Activated CD4-positive, alpha-beta T cell treated with anti-CD3 and anti-CD28 coated beads for 36 hours (primary cell): Measurements from ENCODE around the gene LDLRAD4. TPM values are rescaled to one million over a fixed set of nuclear protein-coding genes. Genes with fewer than 3 reads are reported as not detected.

ENCODE experiments used
- ATAC-seq: fragments of 200-7000 bp; cut with Tn5 transposase; one replicate; pipeline ENCODE4 v1.10.0; 2021; ENCODE audit warnings: mild to moderate bottlenecking, moderate library complexity
- CTCF ChIA-PET: fragments of 350-600 bp; sonication (Branson Sonifier 250); formaldehyde crosslinking; loops from one replicate; lab custom pipeline; 2021; ENCODE audit warnings: antibody characterized with exemption; lab: Charles Lee
- POLR2A ChIA-PET: fragments of 350-600 bp; sonication (Branson Sonifier 250); formaldehyde crosslinking; loops from one replicate; lab custom pipeline; 2021; ENCODE audit warnings: antibody characterized with exemption, inconsistent platforms; lab: Charles Lee
- DNase-seq: peaks from one replicate; pipeline ENCODE4 v3.0.0-alpha.2; 2020
- H3K27ac Mint-ChIP-seq: one replicate; pipeline ENCODE4 v1.8.0; 2021; ENCODE audit warnings: mixed read lengths
- H3K27me3 Mint-ChIP-seq: one replicate; pipeline ENCODE4 v1.8.0; 2021; ENCODE audit warnings: mixed read lengths
- H3K36me3 Mint-ChIP-seq: one replicate; pipeline ENCODE4 v1.8.0; 2021; ENCODE audit warnings: low read depth, mixed read lengths
- H3K4me1 Mint-ChIP-seq: one replicate; pipeline ENCODE4 v1.8.0; 2021; ENCODE audit warnings: mixed read lengths
- H3K4me3 Mint-ChIP-seq: one replicate; pipeline ENCODE4 v1.8.0; 2021; ENCODE audit warnings: mild to moderate bottlenecking, moderate library complexity, mixed read lengths
- H3K9me3 Mint-ChIP-seq: one replicate; pipeline ENCODE4 v1.8.0; 2021; ENCODE audit warnings: low read depth, mixed read lengths
- intact Hi-C, 2 experiments: fragments of 100-400 bp; cut with DNase I in 1 of 2; cut with micrococcal nuclease in 1 of 2; formaldehyde crosslinking; loops; one replicate each; pipeline versions ENCODE4 v1.14.2 to v1.15.1; 2022 to 2024; cut with DNase I, micrococcal nuclease
- total RNA-seq, 2 experiments: library from RNA; stranded (reverse); gene quantifications; one replicate each; pipeline ENCODE4 v1.2.3, GENCODE V29; 2021

The LDLRAD4 gene
- total RNA-seq, 2 experiments from 2014 or later = 29.3 to 32.2 TPM

DNA sequence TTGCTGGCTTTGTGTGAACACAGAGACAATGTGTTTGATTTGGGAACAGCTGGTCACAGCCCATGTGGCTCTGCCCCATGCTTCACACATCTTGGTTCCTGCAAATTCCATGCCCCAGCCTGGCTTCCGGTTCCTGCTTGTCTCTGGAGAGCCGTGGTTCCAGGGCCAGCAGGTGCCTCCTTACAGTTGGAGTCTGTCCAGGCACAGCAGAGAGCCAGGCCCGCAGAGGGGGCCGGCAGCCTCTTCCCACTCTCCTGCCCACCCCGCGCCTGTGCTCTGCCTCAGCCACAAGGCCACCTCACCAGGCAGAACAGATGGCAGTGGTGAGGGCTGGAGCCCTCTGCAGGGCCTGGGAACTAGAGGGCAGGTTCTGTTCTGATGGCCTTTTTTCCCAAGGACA is 81.5 kb downstream of the LDLRAD4 start:
- ATAC-seq (no peak), DNase-seq (no peak)
- H3K27me3 Mint-ChIP-seq = no peaks in the 10 kb centered on the region
- peaks cover 23% of the 10 kb centered on the region for H3K4me1 Mint-ChIP-seq
- peaks cover 2% of the 10 kb centered on the region for H3K36me3 Mint-ChIP-seq
- no peak overlapping the region for H3K27ac Mint-ChIP-seq
- POLR2A ChIA-PET = no interaction called here
- H3K4me3 Mint-ChIP-seq = no peak overlapping the region
- intact Hi-C loops = no loop called here
- CTCF ChIA-PET = no interaction called here
- peaks cover 3% of the 10 kb centered on the region for H3K9me3 Mint-ChIP-seq

GRCh38 chr18:13300796-13301195 is 82.2 kb downstream of the LDLRAD4 start:
- no peak for DNase-seq
- peaks cover 8% of the 10 kb centered on the region for H3K9me3 Mint-ChIP-seq
- peaks cover 23% of the 10 kb centered on the region for H3K4me1 Mint-ChIP-seq
- ATAC-seq = no peak
- CTCF ChIA-PET = no interaction called here
- H3K27ac Mint-ChIP-seq = no peak overlapping the region
- intact Hi-C loops = no loop called here
- H3K4me3 Mint-ChIP-seq = no peak overlapping the region
- POLR2A ChIA-PET = interaction anchor here (0.6 kb wide), 1 partner anchor 9 kb away, joined by 3 read pairs; no protein-coding TSS in a partner anchor
- H3K36me3 Mint-ChIP-seq = peaks cover 3% of the 10 kb centered on the region
- H3K27me3 Mint-ChIP-seq = no peaks in the 10 kb centered on the region

DNA sequence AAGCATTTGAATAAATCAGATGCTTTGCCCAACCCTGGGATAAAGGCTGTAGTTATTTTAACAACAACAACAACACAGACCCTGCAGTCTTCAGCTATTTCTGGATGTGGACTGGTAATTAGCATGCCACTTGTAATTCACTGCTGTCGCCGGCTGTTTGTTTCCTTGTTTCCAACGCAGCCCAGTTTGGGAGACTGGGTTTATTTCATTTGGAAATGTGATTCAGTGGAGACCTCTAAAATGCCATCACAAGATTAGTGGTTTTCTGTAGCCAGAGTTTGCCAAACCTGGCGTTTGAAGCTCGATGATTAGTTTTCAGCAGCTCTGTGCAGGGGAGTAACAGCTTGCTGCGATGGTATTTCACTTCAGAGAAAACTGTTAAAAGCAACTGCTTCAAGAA is 83.5 kb downstream of the LDLRAD4 start:
- H3K36me3 Mint-ChIP-seq = peaks cover 3% of the 10 kb centered on the region
- CTCF ChIA-PET = no interaction called here
- H3K4me3 Mint-ChIP-seq = no peak overlapping the region
- POLR2A ChIA-PET = no interaction called here
- peaks cover 9% of the 10 kb centered on the region for H3K9me3 Mint-ChIP-seq
- peaks cover 19% of the 10 kb centered on the region for H3K4me1 Mint-ChIP-seq
- intact Hi-C loops = no loop called here
- ATAC-seq (no peak), DNase-seq (no peak)
- H3K27me3 Mint-ChIP-seq = no peaks in the 10 kb centered on the region
- no peak overlapping the region for H3K27ac Mint-ChIP-seq

DNA sequence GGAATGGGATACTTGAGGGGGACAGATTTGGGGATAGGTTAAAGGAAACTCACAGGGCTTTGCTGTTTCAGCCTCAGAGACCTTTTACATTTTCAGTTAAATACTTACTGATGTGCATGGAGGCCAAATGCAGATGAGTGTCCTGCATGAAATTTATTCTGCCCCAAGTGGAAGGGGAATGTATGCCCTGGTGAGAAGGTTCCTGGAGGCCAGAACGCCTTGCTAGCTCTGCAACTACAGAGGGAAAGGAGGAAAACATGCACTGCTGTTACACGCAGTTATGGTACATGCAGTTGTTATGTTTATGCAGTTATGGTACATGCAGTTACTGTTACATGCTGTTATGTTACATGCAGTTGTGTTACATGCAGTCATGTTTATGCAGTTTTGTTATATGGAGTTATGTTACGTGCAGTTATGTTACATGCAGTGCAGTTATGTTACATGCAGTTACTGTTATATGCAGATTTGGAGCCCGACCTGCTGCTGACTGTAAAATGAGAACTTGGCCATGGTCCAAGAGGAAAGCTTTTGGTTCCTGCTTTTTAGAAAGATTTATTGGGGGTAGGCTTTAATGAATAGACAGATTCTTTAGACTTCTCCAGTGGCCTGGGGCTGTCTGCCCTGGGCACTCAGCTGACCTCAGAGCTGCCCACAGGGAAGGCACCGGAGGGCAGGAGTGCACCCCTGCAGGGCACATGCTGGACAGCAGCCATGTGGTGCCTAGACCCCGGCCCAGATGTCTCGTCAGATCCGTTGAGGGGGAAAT is 84.1 kb downstream of the LDLRAD4 start:
- peaks cover 9% of the 10 kb centered on the region for H3K9me3 Mint-ChIP-seq
- H3K36me3 Mint-ChIP-seq = peaks cover 3% of the 10 kb centered on the region
- no peaks in the 10 kb centered on the region for H3K27me3 Mint-ChIP-seq
- no peak for ATAC-seq
- H3K4me3 Mint-ChIP-seq = no peak overlapping the region
- intact Hi-C loops = no loop called here
- peaks cover 19% of the 10 kb centered on the region for H3K4me1 Mint-ChIP-seq
- DNase-seq = no peak
- CTCF ChIA-PET = interaction anchor here (1.2 kb wide), 1 partner anchor 50 kb away, joined by 5 read pairs; no protein-coding TSS in a partner anchor
- POLR2A ChIA-PET = no interaction called here
- H3K27ac Mint-ChIP-seq = no peak overlapping the region

GRCh38 chr18:13303756-13304364 is 85.3 kb downstream of the LDLRAD4 start:
- intact Hi-C loops = no loop called here
- ATAC-seq (no peak), DNase-seq (no peak)
- peaks cover 3% of the 10 kb centered on the region for H3K36me3 Mint-ChIP-seq
- H3K4me3 Mint-ChIP-seq = no peak overlapping the region
- H3K27me3 Mint-ChIP-seq = no peaks in the 10 kb centered on the region
- H3K4me1 Mint-ChIP-seq = peaks cover 28% of the 10 kb centered on the region
- no peak overlapping the region for H3K27ac Mint-ChIP-seq
- ChIA-PET CTCF (interaction anchor here (0.6 to 1.2 kb wide), 3 partner anchors 49 to 251 kb away, joined by 3 to 5 read pairs (median 3); no protein-coding TSS in a partner anchor), POLR2A (interaction anchor here (0.6 kb wide), 1 partner anchor 62 kb away, joined by 3 read pairs; no protein-coding TSS in a partner anchor)
- peaks cover 9% of the 10 kb centered on the region for H3K9me3 Mint-ChIP-seq

GRCh38 chr18:13305301-13305700 is 86.7 kb downstream of the LDLRAD4 start:
- Mint-ChIP-seq H3K36me3 (peaks cover 3% of the 10 kb centered on the region), H3K9me3 (peaks cover 9% of the 10 kb centered on the region), H3K27ac (no peak overlapping the region), H3K4me1 (peaks cover 36% of the 10 kb centered on the region), H3K27me3 (no peaks in the 10 kb centered on the region), H3K4me3 (no peak overlapping the region)
- intact Hi-C loops = no loop called here
- DNase-seq (no peak), ATAC-seq (no peak)
- ChIA-PET CTCF (no interaction called here), POLR2A (no interaction called here)

GRCh38 chr18:13306583-13306982 is 88.0 kb downstream of the LDLRAD4 start:
- no peak overlapping the region for H3K27ac Mint-ChIP-seq
- H3K27me3 Mint-ChIP-seq = no peaks in the 10 kb centered on the region
- POLR2A ChIA-PET = no interaction called here
- no peak overlapping the region for H3K4me3 Mint-ChIP-seq
- no peak for DNase-seq
- CTCF ChIA-PET = interaction anchor here (1.2 to 1.3 kb wide), 2 partner anchors 9 to 91 kb away, joined by 3 read pairs; no protein-coding TSS in a partner anchor
- no peak for ATAC-seq
- peaks cover 4% of the 10 kb centered on the region for H3K36me3 Mint-ChIP-seq
- peaks cover 9% of the 10 kb centered on the region for H3K9me3 Mint-ChIP-seq
- intact Hi-C loops = no loop called here
- H3K4me1 Mint-ChIP-seq = peaks cover 36% of the 10 kb centered on the region

GRCh38 chr18:13308369-13308768 is 89.8 kb downstream of the LDLRAD4 start:
- ChIA-PET POLR2A (no interaction called here), CTCF (interaction anchor here (0.6 to 0.7 kb wide), 2 partner anchors 15 to 513 kb away, joined by 3 to 5 read pairs; no protein-coding TSS in a partner anchor)
- DNase-seq = peak; percentile 39
- Mint-ChIP-seq H3K27ac (peak overlapping the region; percentile 48), H3K4me1 (peaks cover 33% of the 10 kb centered on the region), H3K36me3 (peaks cover 4% of the 10 kb centered on the region), H3K9me3 (peaks cover 9% of the 10 kb centered on the region), H3K4me3 (no peak overlapping the region), H3K27me3 (no peaks in the 10 kb centered on the region)
- intact Hi-C loops = no loop called here
- peak; percentile 61 for ATAC-seq

DNA sequence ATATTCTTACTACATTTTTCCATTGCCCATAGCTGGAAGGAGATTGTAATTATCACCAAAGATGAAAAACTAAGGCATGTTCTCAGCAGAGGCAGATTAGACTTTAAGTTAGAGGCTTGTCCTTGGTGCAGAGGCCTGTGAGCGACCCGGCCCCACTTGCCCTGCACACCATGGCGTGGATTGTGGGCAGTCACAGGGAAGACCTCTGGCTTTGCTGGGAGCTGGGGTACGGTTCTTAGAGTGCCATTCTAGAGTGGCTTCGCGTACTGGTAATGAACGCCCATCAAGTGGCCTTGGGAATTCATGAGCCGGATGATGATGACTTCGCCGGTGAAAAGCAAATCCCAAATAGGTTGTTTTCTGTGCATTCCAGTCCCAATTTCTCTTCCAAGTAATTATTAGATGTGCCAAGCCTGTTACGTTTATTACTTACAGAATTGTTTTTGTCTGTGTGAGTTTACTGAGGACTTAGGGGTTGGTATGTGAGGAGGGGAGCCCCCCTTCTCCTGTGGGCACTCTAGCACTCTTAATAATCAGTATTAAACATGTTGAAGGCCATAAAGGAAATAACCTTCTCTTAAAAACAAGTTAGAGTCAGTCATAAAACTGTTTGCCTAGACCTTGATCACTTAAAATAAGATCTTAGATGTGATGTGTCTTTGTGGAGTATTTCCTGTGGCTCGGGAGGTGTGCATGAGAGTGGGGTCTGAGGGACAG is 90.6 kb downstream of the LDLRAD4 start:
- H3K9me3 Mint-ChIP-seq = peaks cover 9% of the 10 kb centered on the region
- DNase-seq (no peak), ATAC-seq (no peak)
- no peaks in the 10 kb centered on the region for H3K27me3 Mint-ChIP-seq
- H3K36me3 Mint-ChIP-seq = peaks cover 4% of the 10 kb centered on the region
- no peak overlapping the region for H3K4me3 Mint-ChIP-seq
- peaks cover 38% of the 10 kb centered on the region for H3K4me1 Mint-ChIP-seq
- intact Hi-C loops = no loop called here
- H3K27ac Mint-ChIP-seq = no peak overlapping the region
- ChIA-PET POLR2A (interaction anchor here (0.6 kb wide), 1 partner anchor 8 kb away, joined by 3 read pairs; no protein-coding TSS in a partner anchor), CTCF (interaction anchor here (0.6 kb wide), 1 partner anchor 512 kb away, joined by 3 read pairs; no protein-coding TSS in a partner anchor)

- intact Hi-C loops = loop anchor here in 1 of 2 experiments (5.0 kb wide), 1 partner anchor 43 kb away; no protein-coding TSS in a partner anchor
- ChIA-PET CTCF (no interaction called here), POLR2A (interaction anchor here (0.6 kb wide), 2 partner anchors 9 to 187 kb away, joined by 3 read pairs; no protein-coding TSS in a partner anchor)
- peaks cover 40% of the 10 kb centered on the region for H3K4me1 Mint-ChIP-seq
- no peaks in the 10 kb centered on the region for H3K27me3 Mint-ChIP-seq
- ATAC-seq (no peak), DNase-seq (no peak)
- peaks cover 9% of the 10 kb centered on the region for H3K36me3 Mint-ChIP-seq
- peaks cover 10% of the 10 kb centered on the region for H3K9me3 Mint-ChIP-seq
- H3K27ac Mint-ChIP-seq = no peak overlapping the region
- H3K4me3 Mint-ChIP-seq = no peak overlapping the region
These were observed 91.4 kb downstream of the LDLRAD4 start for GRCh38 chr18:13309748-13310670.
